Measurements from ENCODE around the gene CCDC110. TPM values are rescaled to one million over a fixed set of nuclear protein-coding genes. Genes with fewer than 3 reads are reported as not detected.
A peak's percentile ranks its signal among the peaks of the same experiment; 100 is the strongest.

CCDC110 gene
- total and polyA plus RNA-seq, 12 donors = 0.50 to 2.7 (median 1.5) TPM; not detected in 1

DNA sequence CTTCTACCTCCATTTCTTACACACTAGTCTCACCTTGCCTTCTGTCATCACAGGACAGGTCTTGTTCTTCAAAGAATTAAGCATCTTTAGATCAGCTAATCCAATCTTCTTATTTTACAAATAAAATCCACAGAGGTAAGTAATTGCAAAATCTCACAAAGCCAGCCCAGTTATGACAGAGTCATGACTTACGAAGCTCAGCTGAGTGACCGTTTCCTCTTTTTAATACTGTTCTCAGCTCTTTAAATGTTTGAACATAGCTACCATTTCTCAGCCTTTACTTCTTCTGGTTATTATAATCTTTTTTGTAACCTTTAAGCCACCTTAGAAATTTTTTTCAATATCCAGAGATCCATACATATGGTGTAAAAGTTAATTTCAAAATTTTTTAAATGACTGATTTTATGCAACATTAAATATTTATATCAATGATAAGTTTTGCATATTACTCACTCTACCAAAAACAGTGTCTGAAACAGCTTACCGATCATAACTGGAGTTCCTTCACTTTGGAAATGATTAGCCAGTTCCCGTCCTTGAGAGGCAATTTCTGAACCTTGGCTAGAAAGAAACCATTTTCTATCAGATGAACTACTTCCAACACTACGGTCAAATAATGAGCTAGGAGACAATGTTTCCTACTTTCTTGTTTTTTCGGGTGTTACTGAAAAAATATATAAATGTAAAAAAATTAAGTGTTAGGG is 66.1 kb downstream of the CCDC110 start:
- no peaks in the 10 kb centered on the region for H3K9me3 ChIP-seq (replicated peaks in 1 of 3)
- no peak for DNase-seq
- H3K27me3 ChIP-seq = no peaks in the 10 kb centered on the region
- TF ChIP-seq POLR2A (IDR thresholded peaks at IDR 0.05) = no peak
- TF ChIP-seq, protein P1, sequence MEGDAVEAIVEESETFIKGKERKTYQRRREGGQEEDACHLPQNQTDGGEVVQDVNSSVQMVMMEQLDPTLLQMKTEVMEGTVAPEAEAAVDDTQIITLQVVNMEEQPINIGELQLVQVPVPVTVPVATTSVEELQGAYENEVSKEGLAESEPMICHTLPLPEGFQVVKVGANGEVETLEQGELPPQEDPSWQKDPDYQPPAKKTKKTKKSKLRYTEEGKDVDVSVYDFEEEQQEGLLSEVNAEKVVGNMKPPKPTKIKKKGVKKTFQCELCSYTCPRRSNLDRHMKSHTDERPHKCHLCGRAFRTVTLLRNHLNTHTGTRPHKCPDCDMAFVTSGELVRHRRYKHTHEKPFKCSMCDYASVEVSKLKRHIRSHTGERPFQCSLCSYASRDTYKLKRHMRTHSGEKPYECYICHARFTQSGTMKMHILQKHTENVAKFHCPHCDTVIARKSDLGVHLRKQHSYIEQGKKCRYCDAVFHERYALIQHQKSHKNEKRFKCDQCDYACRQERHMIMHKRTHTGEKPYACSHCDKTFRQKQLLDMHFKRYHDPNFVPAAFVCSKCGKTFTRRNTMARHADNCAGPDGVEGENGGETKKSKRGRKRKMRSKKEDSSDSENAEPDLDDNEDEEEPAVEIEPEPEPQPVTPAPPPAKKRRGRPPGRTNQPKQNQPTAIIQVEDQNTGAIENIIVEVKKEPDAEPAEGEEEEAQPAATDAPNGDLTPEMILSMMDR (IDR thresholded peaks at IDR 0.05) = no peak
- H3K27ac ChIP-seq = peak overlapping the region in 2 of 5 donors; percentile 5 to 37
- 67 to 84% (median 72%) methylated on average over 6 of the region's 6 CpGs for WGBS, 4 donors
- peaks cover 0 to 5% of the 10 kb centered on the region in 2 donors for H3K4me1 ChIP-seq (replicated peaks in 1 of 2)
- peaks cover 0 to 53% of the 10 kb centered on the region in 2 donors for H3K36me3 ChIP-seq (replicated peaks in 1 of 2)
- H3K4me3 ChIP-seq = no peak overlapping the region
- intact Hi-C loops (cut with DNase I) = no loop called here

DNA sequence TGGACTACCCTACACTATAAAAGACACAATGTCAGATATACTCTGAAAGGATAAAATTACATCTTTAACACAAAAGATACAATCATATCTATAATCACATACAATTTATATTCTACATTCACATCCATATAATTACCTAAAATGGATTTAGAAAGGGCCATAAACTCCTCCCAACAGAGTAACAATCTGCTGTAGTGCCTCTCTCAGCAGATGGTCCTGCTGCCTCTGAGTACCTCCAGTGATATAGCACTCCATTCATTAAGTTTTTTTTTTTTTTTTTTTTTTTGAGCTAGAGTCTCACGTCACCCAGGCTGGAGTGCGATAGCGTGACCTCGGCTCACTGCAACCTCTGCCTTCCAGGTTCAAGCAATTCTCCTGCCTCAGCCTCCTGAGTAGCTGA is 67.5 kb downstream of the CCDC110 start:
- Histone ChIP-seq H3K27me3 (no peaks in the 10 kb centered on the region), H3K9me3 (replicated peaks in 1 of 3) (no peaks in the 10 kb centered on the region), H3K36me3 (replicated peaks in 1 of 2) (peaks cover 0 to 66% of the 10 kb centered on the region in 2 donors), H3K27ac (no peak overlapping the region), H3K4me3 (no peak overlapping the region), H3K4me1 (replicated peaks in 1 of 2) (peaks cover 0 to 5% of the 10 kb centered on the region in 2 donors)
- TF ChIP-seq POLR2A (IDR thresholded peaks at IDR 0.05) = no peak
- TF ChIP-seq, protein P1 (IDR thresholded peaks at IDR 0.05) = no peak
- DNase-seq = no peak
- WGBS, 4 donors = 94 to 100% (median 97%) methylated on average over 4 of the region's 4 CpGs
- intact Hi-C loops (cut with DNase I) = no loop called here

DNA sequence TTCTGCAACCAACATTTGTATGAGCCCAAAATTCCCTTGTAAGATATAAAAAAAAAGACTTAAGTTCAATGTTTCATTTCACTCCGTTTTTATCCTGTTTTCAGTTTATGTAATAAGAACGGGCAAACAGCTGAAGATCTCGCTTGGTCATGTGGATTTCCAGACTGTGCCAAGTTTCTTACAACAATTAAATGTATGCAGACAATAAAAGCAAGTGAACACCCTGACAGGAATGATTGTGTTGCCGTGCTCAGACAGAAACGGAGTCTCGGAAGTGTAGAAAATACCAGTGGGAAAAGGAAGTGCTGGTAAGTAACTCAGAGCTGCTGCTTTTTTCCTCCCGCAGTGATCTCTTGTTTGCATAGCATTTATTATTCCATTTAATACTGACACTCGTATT is 72.1 kb downstream of the CCDC110 start:
- Histone ChIP-seq H3K36me3 (replicated peaks in 1 of 2) (peaks cover 0 to 47% of the 10 kb centered on the region in 2 donors), H3K9me3 (replicated peaks in 1 of 3) (no peaks in the 10 kb centered on the region), H3K4me3 (no peak overlapping the region), H3K4me1 (replicated peaks in 1 of 2) (peaks cover 0 to 12% of the 10 kb centered on the region in 2 donors), H3K27me3 (no peaks in the 10 kb centered on the region), H3K27ac (no peak overlapping the region)
- intact Hi-C loops (cut with DNase I) = loop anchor here in 1 of 2 donors (10.0 kb wide), 1 partner anchor 195 kb away; the partner anchor contains the start of genes CFAP97 and SNX25
- no peak for DNase-seq
- 83 to 88% (median 87%) methylated on average over 8 of the region's 8 CpGs for WGBS, 4 donors
- TF ChIP-seq POLR2A (IDR thresholded peaks at IDR 0.05) = no peak
- TF ChIP-seq, protein P1 (IDR thresholded peaks at IDR 0.05) = no peak

DNA sequence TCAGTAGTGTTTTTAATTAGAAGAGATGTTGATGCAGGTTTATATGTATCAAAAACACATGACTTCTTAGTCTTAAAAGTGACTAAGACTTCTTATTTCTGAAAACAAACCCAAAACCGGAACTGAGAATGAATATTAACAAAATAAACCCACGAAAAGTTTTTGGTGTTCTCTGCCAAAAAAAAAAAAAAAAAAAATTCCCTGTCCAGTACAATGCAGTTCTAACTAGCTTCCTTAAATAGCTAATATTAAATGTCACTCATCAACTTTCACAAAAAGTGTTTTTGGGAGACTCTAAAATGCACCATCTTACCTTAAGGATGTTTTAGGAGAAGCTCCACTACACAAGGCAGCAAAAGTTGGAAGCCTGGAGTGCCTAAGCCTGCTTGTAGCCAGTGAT is 72.9 kb downstream of the CCDC110 start:
- no peak for DNase-seq
- 44 to 54% (median 53%) methylated on average over 2 of the region's 2 CpGs for WGBS, 4 donors
- Histone ChIP-seq H3K4me3 (no peak overlapping the region), H3K9me3 (replicated peaks in 1 of 3) (no peaks in the 10 kb centered on the region), H3K27me3 (no peaks in the 10 kb centered on the region), H3K36me3 (replicated peaks in 1 of 2) (peaks cover 0 to 46% of the 10 kb centered on the region in 2 donors), H3K4me1 (replicated peaks in 1 of 2) (peaks cover 0 to 12% of the 10 kb centered on the region in 2 donors), H3K27ac (peak overlapping the region in 1 of 5 donors; percentile 3)
- intact Hi-C loops (cut with DNase I) = loop anchor here in 1 of 2 donors (10.0 kb wide), 1 partner anchor 194 kb away; the partner anchor contains the start of genes CFAP97 and SNX25
- TF ChIP-seq POLR2A (IDR thresholded peaks at IDR 0.05) = no peak
- TF ChIP-seq, protein P1 (IDR thresholded peaks at IDR 0.05) = no peak

Measured in adrenal gland (tissue), 12 donors.